T follicular helper cell (primary cell): ENCODE results near the gene FES.
"Not testable (repeated sequence)": the region's sequence is repeated elsewhere in the genome, so short reads cannot be mapped to it uniquely, and the experiment has no call there.

Experiments used
- DNase-seq: peaks from one replicate; pipeline ENCODE4 v3.0.0-alpha.2; 2020; ENCODE audit warnings: low read depth

The FES gene

DNA sequence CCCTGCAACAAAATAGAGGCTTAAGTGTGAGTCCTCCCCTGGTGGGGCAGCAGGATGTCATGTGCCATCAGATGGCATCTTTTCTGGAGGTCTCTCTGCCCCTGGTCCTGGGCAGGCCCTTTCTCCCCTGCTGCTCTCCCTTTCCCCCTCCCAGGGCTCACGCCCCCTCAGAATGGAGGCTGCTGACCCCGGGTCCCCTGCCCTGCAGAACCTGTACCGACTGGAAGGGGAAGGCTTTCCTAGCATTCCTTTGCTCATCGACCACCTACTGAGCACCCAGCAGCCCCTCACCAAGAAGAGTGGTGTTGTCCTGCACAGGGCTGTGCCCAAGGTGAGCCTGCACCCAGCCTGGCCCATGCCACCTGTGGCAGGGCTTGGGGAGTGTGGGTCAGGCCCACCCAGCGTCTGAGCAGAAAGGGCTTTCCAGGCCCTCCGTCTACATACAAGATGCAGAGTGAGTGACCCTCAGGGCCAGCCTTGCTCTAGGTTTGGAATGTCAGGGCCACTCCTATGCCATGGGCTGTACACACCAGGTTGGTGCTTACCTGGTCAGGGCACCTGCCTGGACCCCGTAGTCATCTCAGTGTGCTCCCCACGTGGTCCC, 7.1 kb downstream of the FES start:
- DNase-seq = no peak

DNA sequence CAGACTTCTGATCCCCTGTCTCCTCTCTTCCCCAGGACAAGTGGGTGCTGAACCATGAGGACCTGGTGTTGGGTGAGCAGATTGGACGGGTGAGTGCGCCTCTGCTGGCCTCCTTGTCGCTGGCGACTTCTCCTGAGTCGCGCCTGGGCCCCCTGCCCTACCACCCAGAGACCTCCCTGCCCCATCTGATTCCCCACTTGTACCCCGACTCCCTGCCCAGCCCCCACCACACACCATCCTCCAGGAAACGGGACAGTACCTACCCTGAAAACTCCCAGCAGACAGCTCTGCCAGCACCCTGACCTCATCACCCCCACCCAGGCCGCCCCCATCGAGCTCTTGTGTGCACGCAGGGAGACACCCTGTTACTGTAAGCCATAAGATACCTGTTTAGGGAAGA, 7.7 kb downstream of the FES start:
- DNase-seq = no peak

DNA sequence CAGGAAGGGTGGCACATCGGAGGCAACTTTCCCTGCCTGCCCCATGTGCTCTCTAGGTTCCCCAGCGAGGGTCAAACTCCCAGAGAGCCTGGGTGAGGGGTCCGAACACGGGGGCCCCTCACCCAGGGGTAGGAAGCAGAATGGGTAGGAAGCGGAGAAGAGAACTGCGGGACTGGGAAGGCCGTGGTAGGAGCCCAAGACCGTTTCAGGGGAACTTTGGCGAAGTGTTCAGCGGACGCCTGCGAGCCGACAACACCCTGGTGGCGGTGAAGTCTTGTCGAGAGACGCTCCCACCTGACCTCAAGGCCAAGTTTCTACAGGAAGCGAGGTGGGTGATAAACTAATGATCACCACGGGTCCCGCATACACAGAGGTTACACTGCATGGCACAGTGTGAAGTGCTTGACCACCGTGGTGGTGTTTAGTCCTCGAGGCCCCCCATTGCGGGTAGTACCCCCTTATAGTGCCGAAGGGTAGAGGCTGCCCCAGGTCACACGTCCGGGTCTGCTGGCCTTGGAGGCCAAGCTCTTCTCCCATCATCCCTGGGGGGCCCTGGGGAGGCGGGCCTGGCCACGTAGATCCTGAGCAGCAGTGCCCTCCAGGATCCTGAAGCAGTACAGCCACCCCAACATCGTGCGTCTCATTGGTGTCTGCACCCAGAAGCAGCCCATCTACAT, 8.3 kb downstream of the FES start:
- DNase-seq = no peak

DNA sequence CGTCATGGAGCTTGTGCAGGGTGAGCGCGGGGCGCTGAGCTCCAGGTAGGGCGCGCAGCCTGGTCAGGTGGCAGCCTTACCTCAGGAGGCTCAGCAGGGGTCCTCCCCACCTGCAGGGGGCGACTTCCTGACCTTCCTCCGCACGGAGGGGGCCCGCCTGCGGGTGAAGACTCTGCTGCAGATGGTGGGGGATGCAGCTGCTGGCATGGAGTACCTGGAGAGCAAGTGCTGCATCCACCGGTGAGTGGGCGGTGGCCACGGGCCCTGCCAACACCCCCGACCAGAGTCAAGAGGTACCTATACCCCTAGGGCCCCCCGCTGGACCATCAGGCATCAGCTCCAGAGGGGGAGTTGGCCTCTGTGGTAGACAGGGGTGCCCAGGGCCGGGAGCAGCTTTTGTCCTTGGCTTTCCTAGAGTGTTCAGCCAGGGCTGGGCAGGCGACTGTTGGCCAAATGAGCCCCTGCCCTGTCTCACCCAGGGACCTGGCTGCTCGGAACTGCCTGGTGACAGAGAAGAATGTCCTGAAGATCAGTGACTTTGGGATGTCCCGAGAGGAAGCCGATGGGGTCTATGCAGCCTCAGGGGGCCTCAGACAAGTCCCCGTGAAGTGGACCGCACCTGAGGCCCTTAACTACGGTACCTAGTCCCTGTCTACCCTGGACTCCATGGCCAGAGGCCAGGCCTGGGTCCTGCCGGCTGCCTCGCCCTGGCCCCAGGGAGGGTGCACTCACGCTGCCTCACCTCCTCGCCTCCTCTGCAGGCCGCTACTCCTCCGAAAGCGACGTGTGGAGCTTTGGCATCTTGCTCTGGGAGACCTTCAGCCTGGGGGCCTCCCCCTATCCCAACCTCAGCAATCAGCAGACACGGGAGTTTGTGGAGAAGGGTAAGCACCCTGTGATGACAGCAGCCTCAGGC, 9.1 kb downstream of the FES start:
- no peak for DNase-seq

DNA sequence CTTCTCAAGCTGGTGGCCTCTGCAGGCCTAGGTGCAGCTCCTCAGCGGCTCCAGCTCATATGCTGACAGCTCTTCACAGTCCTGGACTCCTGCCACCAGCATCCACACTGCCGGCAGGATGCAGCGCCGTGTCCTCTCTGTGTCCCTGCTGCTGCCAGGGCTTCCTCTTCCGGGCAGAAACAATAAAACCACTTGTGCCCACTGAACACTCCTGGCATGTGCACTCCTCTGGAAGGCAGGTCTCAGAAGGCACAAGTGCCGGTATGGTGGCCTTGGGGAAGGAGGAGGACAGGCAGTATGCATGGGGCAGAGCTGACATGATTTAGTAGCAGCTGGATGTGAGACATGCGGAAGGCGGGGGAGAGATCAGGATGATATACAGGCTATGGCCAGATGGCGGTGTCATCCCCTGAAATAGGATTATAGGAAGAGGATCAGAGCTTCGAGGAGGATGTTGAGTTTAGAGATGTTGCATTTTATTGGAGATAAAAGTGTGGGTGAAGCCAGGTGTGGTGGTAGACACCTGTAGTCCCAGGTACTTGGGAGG, 11.3 kb downstream of the FES start:
- no peak for DNase-seq

DNA sequence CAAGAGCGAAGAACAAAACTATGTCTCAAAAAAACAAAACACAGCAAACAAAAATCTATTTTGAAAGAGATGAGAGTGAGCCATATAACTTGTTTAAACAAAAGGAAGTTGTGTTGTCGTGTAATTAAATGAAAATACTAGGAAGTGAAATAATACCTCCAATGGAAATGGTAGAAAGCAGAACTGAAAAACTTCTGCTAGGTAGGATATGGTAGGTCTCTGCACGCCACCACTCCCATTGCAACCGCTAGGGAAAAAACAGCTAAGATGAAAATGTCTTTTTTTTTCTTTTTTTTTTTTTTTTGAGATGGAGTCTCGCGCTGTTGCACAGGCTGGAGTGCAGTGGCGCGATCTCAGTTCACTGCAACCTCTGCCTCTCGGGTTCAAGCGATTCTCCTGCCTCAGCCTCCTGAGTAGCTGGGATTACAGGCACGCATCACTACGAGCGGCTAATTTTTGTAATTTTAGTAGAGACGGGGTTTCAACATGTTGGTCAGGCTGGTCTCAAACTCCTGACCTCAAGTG, 12.9 kb downstream of the FES start:
- not testable (repeated sequence) for DNase-seq

DNA sequence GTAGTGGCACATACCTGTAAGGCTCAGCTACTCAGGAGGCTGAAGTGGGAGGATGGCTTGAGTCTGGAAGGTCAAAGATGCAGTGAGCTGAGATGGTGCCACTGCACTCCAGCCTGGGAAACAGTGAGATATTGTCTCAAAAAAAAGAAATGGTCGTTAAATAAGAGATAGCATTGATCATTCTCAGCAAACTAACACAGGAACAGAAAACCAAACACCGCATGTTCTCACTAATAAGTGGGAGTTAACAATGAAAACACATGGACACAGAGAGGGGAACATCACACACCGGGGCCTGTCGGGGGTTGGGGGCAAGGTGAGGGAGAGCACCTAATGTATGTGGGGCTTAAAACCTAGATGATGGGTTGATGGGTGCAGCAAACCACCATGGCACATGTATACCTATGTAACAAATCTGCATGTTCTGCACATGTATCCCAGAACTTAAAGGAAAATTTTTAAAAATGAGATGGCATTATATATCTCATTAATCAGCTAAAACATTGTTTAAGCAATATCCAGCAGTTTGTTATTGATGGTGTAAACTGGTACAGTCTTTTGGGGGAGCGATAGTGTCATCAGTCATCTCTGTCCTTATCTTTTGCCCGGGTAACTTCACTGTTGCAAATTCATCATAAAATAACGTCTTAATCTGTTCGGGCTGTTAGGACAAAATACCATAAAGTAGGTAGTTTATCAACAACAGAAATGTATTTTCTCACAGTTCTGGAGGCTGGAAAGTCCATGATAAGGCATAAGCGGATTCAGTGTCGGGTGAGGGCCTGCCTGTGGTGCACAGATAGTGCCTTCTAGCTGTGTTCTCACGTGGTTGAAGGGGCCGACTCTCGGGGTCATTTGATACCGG, 17.1 kb downstream of the FES start:
- DNase-seq = no peak

DNA sequence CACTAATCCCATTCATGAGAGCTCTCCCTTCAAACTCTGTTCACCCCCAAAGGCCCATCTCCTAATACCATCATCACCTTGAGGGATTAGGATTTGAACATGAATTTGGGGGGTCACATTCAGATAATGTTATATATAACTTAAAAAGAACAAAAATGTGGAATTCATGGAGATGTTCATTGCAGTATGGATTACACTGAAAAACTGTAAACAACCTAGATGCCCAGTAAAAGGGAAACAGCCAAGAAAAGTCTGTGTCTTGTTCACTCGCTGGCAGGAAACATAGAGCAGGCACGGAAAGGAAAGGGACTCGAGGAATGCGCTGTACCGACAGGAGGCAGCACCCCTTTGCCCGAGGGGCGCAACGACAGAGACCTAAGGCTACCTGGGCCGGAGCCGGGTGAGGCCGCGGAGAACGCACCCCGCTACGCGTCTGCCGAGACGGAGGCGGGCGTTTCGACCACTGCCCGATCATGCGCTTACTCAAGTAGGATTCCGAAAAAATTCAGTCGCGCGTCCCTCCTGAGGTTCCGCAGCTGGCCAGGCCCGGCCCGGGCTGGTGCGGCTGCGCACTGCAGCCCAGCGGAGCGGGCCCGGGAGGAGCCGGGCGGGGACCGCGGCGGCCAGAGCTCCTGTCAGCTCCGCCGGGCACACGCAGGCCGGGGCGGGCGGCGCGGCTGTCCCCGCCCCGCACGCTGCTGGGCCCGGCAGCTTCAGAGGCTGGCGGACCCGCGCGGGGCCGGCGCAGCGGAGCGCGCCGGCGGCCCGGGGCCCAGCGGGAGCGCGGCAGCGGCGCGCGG, 17.9 kb downstream of the FES start:
- peak; percentile 52 for DNase-seq

DNA sequence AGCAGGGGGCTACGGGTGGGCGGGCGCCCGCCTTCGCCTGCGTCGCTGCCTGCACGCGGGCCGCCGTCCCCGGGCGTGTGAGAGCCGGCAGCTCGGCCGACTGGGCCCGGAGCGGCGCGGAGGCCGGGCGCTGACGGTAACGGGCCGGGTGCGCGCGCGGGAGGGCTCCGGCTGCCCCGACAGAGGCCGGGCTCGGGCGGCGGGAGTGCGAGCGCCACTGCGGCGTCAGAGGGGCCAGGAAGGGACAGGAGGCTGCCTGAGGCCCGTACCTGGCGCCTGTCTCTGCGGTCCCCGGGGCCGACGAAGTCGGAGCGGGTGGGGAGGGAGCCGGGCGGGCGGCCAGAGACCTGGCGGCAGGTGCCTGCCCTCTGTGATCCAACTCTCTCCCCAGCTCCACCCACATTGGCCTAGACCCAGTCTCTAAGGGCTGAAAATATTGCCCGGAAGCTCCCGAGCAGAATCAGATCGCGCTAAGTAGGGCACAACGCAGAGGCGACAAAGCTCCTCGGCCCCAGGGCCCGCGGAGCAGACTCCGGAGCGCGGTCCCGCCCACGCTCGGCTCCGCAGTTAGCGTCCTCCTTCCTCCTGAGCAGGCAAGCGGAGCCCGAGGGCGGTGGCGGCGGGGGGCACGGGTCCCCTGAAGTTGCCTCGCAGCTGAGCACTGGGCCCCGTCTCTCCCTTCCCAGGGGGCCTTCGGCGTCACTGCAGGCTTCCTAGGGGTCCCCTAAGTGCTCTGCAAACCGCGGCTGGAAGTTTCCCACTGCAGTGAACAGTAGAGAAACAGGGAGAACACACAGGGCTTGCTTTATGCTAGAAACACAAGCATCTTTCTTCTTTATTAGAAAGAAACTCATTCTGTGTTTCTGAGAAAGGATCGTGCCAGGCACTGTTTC, 18.8 kb downstream of the FES start, which contains the start of gene MAN2A2:
MAN2A2 (plus strand) TSS at position 463 of the 893 bp plus-strand sequence. CDS start 906 bp downstream, outside the sequence.
- peak; percentile 33 for DNase-seq

DNA sequence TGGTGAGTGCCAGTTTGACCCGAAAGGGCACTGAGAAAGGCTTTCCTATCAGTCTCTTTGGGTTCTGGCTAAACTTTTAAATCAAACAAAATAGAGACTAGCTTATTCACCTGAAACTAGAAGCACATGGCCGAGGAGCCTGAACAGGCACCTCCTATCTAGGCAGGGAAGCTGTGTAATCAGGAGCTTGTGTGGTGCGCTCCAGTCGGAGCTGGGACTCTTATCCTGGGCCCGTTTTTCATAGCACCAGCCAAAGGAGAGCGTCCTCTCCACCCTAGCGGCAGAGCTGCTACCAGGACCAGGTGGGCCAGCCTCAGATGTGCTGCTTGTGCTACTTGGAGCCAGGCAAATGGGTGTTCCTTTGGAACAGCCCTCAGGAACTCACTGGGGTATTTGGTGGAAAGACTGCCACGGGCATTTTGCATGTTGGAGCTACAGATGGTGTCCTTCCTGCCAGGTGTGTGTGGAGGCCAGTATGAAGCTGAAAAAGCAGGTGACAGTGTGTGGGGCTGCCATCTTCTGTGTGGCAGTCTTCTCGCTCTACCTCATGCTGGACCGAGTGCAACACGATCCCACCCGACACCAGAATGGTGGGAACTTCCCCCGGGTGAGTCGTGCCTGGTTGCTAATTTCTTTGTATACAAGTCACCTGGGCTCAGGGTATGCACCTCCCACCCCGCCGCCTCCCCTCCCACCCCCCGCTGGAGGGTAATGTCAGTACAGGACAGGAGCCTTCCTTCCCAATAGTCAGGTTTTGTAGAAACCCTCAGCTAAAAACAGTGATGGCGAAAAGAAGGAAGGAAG, 19.6 kb downstream of the FES start:
- no peak for DNase-seq

DNA sequence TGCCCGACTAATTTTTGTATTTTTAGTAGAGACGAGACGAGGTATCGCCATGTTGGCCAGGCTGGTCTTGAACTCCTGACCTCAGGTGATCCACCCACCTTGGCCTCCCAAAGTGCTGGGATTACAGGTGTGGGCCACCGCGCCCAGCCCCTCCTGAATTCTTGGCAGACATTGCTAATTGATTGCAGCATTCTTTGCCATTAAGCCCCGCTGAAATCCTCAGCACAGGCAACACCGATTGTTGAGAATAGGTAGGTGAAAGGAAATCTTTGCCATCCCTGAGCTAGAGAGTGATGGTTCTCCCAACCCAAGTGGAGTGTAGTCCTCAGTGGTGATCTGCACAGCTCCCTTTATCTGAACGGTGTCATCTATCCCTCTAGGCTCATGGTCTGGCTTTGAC, 20.4 kb downstream of the FES start:
- no peak for DNase-seq

DNA sequence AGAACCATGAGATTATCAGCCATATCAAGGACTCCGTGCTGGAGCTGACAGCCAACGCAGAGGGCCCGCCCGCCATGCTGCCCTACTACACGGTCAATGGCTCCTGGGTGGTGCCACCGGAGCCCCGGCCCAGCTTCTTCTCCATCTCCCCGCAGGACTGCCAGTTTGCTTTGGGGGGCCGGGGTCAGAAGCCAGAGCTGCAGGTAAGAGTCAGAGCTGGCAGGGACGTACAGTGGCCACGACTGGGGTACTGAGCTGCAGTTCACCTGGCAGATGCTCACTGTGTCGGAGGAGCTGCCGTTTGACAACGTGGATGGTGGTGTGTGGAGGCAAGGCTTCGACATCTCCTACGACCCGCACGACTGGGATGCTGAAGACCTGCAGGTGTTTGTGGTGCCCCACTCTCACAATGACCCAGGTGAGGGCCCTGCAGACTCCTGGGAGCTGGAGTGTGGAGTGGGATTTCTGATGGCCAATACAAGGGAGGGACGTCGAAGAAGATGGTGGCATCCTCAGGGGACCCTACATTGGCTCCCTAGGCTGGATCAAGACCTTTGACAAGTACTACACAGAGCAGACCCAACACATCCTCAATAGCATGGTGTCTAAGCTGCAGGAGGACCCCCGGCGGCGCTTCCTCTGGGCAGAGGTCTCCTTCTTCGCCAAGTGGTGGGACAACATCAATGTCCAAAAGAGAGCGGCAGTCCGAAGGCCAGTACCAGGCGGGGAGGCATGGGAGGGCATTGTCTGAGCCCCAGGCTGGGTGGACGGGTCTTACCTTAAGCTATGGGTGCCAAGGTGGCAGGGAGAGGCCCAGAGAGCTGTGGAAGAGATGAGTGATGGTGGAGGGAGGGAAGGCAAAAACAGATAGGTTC, 21.2 kb downstream of the FES start:
- no peak for DNase-seq

DNA sequence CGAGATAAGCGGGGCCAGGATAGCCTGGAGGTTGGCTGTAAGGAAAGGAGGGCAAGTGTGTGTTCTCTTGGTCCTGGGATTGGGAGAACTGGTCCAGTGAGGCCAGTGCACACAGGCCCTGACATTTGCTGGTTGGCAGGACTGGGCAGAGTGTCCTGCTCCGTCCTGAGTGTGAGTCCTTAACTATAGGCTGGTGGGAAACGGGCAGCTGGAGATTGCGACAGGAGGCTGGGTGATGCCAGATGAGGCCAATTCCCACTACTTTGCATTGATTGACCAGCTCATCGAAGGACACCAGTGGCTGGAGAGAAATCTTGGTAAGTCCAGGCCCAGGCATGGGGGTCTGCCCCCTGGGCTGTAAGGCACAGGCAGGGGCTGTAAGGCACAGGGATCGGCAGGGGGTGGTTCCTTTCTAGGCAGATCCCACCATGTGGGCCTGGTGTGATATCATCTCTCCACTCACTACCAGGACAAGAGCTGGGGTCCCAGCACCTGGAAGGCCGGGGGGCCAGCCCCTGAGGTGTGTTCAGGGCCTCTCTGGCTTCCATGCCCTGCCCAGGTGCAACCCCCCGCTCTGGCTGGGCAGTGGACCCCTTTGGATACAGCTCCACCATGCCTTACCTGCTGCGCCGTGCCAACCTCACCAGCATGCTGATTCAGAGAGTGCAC, 22.0 kb downstream of the FES start:
- DNase-seq = no peak

DNA sequence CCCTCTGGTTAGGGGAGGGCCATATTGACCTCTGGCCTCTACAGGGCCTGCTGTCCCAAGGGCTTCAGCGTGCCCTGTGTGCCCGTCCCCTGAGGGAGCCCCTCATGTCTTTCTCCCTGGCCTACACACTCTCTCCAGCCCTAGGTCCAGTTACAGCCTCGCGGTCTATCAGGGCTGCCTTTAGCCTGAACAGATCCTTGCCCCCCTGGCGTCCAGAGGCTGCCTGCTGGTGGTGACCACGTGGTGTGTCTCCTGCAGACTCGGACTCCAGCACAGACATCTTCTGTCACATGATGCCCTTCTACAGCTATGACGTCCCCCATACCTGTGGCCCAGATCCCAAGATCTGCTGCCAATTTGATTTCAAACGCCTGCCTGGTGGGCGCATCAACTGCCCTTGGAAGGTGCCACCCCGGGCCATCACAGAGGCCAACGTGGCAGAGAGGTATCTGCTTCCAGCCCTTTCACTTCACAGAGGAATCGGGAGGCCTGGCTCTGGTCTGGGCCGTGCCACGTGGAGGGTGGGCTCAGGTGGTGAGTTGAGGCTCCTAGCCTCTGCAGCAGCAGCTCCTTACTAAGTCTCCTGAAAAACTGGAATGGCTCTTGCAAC, 22.9 kb downstream of the FES start:
- no peak for DNase-seq

DNA sequence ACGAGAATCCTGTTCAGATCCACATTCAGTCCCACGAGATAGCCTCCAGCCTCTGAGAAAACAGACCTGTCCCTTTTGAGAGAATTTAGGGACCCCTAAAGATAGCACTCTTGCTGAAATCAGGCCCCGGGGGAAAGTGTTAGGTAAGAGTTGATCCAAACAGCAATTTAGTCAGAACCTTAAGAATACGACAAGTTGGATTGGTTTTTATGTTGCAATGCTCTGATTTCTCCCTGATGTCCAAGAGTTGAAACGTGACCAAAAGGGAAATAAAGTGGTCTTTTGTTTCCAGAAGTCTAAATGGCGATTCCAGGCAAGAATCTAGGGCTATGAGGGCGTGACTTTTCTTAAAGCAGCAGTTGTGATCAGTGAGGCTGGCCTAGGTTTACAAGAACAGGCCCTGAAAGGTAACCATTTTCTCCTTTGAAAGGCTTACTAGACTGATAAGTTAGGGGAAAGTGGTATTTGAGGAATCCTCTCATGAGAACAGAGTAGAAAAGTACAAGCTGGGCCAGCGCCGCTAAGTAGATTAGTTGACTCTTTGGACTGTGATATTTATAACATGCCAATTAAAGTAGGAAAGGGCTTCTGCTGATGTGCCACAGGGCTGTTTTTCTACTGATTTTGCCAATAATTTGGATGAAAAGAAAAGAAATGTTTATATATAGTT, 23.7 kb downstream of the FES start:
- DNase-seq = no peak

DNA sequence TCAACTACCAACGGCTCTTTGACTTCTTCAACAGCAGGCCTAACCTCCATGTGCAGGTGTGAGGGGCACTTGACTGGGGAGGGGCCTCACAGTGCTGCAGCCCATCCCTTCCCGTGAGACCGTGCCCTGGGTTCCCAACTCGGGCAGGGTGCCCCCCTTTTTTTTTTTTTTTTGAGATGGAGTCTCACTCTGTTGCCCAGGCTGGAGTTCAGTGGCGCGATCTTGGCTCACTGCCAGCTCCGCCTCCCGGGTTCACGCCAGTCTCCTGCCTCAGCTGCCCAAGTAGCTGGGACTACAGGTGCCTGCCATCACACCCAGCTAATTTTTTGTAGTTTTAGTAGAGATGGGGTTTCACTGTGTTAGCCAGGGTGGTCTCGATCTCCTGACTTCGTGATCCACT, 25.1 kb downstream of the FES start:
- DNase-seq = not testable (repeated sequence)
